HepG2 (cell line): ENCODE data around the gene KLB. TPM values are rescaled to one million over a fixed set of nuclear protein-coding genes. Genes with fewer than 3 reads are reported as not detected.

Experiments used
- AKAP8 ChIP-seq: sonication (generic); formaldehyde crosslinking; IDR thresholded peaks from 2 replicates; pipeline ENCODE4 v1.5.1; 2020; ENCODE audit warnings: mild to moderate bottlenecking, missing genetic modification reagents
- BRCA1 ChIP-seq: sonication (generic); formaldehyde crosslinking; IDR thresholded peaks from 2 replicates; pipeline ENCODE4 v1.4.0; 2020; ENCODE audit warnings: missing genetic modification reagents
- DR1 ChIP-seq: sonication (generic); formaldehyde crosslinking; IDR thresholded peaks from 2 replicates; pipeline ENCODE4 v1.8.0; 2021; ENCODE audit warnings: mild to moderate bottlenecking, missing genetic modification reagents, inconsistent platforms
- KDM5B ChIP-seq: sonication (generic); formaldehyde crosslinking; IDR thresholded peaks from 2 replicates; pipeline ENCODE4 v1.4.0; 2020; ENCODE audit warnings: missing genetic modification reagents, mild to moderate bottlenecking, borderline replicate concordance
- KLF9 ChIP-seq: IDR thresholded peaks from 2 replicates; pipeline ENCODE4 v1.6.1; 2016; ENCODE audit warnings: low read depth
- MATR3 ChIP-seq: sonication (generic); formaldehyde crosslinking; IDR thresholded peaks from 2 replicates; pipeline ENCODE4 v1.4.0; 2020; ENCODE audit warnings: missing genetic modification reagents
- PHB2 ChIP-seq: fragments of 450-650 bp; IDR thresholded peaks from 2 replicates; pipeline ENCODE4 v1.6.1; 2018; ENCODE audit not compliant: partially characterized antibody
- TBP ChIP-seq: sonication (generic); formaldehyde crosslinking; IDR thresholded peaks from 2 replicates; pipeline ENCODE4 v1.5.0; 2020; ENCODE audit warnings: missing genetic modification reagents
- ZNF10 ChIP-seq: sonication (generic); formaldehyde crosslinking; IDR thresholded peaks from 2 replicates; pipeline ENCODE4 v1.4.0; 2020; ENCODE audit warnings: mild to moderate bottlenecking, low read depth, missing genetic modification reagents, borderline replicate concordance
- ZNF17 ChIP-seq: sonication (generic); formaldehyde crosslinking; IDR thresholded peaks from 2 replicates; pipeline ENCODE4 v1.5.0; 2020; ENCODE audit warnings: mild to moderate bottlenecking, missing genetic modification reagents
- ZNF235 ChIP-seq: sonication (generic); formaldehyde crosslinking; IDR thresholded peaks from 2 replicates; pipeline ENCODE4 v1.8.1; 2023; ENCODE audit warnings: mild to moderate bottlenecking, missing genetic modification reagents, borderline replicate concordance
- ZNF3 ChIP-seq: IDR thresholded peaks from 2 replicates; pipeline ENCODE4 v1.7.0; 2017; ENCODE audit warnings: inconsistent platforms
- ZNF441 ChIP-seq: sonication (generic); formaldehyde crosslinking; IDR thresholded peaks from 2 replicates; pipeline ENCODE4 v1.7.0; 2021; ENCODE audit warnings: missing genetic modification reagents, borderline replicate concordance
- ZNF652 ChIP-seq: IDR thresholded peaks from 2 replicates; pipeline ENCODE4 v1.6.1; 2016; ENCODE audit warnings: low read depth, borderline replicate concordance
- polyA plus RNA-seq, 8 experiments: library from polyadenylated mRNA; depleted of rRNA in 3 of 8; stranded (reverse) in 7 of 8; unstranded in 1 of 8; fragments of >200 nt; fragmentation: Illumina TruSeq in 4 of 8; extraction: Trizol in 4 of 8; gene quantifications; 2 replicates each; pipeline versions ENCODE4 v1.2.1 to v1.2.3, GENCODE V29; 2011 to 2016; ENCODE audit warnings: low read depth in 4 of 8, missing spikeins in 1 of 8, mixed read lengths in 1 of 8; ENCODE audit not compliant: insufficient read depth in 1 of 8
- total RNA-seq, 5 experiments: library from RNA; depleted of rRNA; stranded (reverse); fragments of >200 nt; fragmentation: Illumina TruSeq; extraction: Trizol; gene quantifications; 2 replicates each; pipeline ENCODE4 v1.2.3, GENCODE V29; 2016; ENCODE audit warnings: low read depth in 1 of 5
- TF ChIP-seq, protein P1 (sequence below): sonication (generic); formaldehyde crosslinking; IDR thresholded peaks from 2 replicates; pipeline ENCODE4 v1.4.0; 2020; ENCODE audit warnings: mild to moderate bottlenecking, missing genetic modification reagents
- TF ChIP-seq, protein P2 (sequence below): IDR thresholded peaks from 2 replicates; pipeline ENCODE4 v1.6.1; 2012; ENCODE audit warnings: low read depth, low read length, improper control_type of control experiment
- TF ChIP-seq, protein P3 (sequence below): sonication (generic); formaldehyde crosslinking; IDR thresholded peaks from 2 replicates; pipeline ENCODE4 v1.4.0; 2020; ENCODE audit warnings: missing genetic modification reagents, mild to moderate bottlenecking, borderline replicate concordance
- TF ChIP-seq, protein P4 (sequence below): sonication (generic); formaldehyde crosslinking; conservative IDR thresholded peaks from 2 replicates; pipeline ENCODE4 v1.5.0; 2020; ENCODE audit warnings: missing genetic modification reagents
- TF ChIP-seq, protein P5 (sequence below): sonication (generic); formaldehyde crosslinking; IDR thresholded peaks from 2 replicates; pipeline ENCODE4 v1.4.0; 2020; ENCODE audit warnings: mild to moderate bottlenecking, low read depth, missing genetic modification reagents
- TF ChIP-seq, protein P6 (sequence below): fragments of 450-650 bp; IDR thresholded peaks from 2 replicates; pipeline ENCODE4 v1.6.1; 2016
- TF ChIP-seq, protein P7 (sequence below): IDR thresholded peaks from 2 replicates; pipeline ENCODE4 v1.6.1; 2016; ENCODE audit warnings: missing genetic modification reagents, missing compliant biosample characterization

The KLB gene
- total and polyA plus RNA-seq, 2 of the 13 experiments (the other 11 are each of a cell fraction or from before 2014, with no cell fraction given), result 25.3 to 82.0 TPM

DNA sequence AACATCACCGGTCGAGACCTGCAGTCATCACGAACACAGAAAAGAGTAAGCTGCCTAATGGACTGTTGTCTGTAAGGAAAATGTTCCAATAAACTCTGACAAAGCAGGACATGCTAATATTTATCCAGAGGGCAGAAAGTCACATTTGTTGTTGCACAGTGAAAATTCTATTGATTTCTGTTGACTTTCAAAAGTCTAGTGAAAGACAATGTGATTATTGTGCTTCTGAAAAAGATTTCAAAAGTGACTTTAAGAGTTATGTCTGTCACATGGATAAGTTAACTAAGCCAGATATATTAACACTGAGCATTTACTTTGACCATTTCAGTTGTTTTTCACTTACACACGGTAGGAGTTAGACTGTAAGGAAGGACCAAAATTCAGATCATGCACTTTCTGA lies 31.3 kb upstream of the KLB start (continued):
- TF ChIP-seq, protein P1, sequence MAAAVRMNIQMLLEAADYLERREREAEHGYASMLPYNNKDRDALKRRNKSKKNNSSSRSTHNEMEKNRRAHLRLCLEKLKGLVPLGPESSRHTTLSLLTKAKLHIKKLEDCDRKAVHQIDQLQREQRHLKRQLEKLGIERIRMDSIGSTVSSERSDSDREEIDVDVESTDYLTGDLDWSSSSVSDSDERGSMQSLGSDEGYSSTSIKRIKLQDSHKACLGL (CRISPR knock-in tag), result no peak
- TF ChIP-seq ZNF235 (CRISPR knock-in tag) (no peak), KDM5B (CRISPR knock-in tag) (no peak), ZNF17 (CRISPR knock-in tag) (no peak), AKAP8 (CRISPR knock-in tag) (no peak), PHB2 (no peak), TBP (CRISPR knock-in tag) (no peak), BRCA1 (no peak), ZNF3 (CRISPR knock-in tag) (no peak), KLF9 (CRISPR knock-in tag) (no peak), MATR3 (CRISPR knock-in tag) (no peak), ZNF10 (no peak), ZNF441 (CRISPR knock-in tag) (no peak), ZNF652 (no peak), DR1 (CRISPR knock-in tag) (no peak)
- TF ChIP-seq, protein P2, sequence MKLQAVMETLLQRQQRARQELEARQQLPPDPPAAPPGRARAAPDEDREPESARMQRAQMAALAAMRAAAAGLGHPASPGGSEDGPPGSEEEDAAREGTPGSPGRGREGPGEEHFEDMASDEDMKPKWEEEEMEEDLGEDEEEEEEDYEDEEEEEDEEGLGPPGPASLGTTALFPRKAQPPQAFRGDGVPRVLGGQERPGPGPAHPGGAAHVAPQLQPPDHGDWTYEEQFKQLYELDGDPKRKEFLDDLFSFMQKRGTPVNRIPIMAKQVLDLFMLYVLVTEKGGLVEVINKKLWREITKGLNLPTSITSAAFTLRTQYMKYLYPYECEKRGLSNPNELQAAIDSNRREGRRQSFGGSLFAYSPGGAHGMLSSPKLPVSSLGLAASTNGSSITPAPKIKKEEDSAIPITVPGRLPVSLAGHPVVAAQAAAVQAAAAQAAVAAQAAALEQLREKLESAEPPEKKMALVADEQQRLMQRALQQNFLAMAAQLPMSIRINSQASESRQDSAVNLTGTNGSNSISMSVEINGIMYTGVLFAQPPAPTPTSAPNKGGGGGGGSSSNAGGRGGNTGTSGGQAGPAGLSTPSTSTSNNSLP, result peak; percentile 77
- TF ChIP-seq, protein P3, sequence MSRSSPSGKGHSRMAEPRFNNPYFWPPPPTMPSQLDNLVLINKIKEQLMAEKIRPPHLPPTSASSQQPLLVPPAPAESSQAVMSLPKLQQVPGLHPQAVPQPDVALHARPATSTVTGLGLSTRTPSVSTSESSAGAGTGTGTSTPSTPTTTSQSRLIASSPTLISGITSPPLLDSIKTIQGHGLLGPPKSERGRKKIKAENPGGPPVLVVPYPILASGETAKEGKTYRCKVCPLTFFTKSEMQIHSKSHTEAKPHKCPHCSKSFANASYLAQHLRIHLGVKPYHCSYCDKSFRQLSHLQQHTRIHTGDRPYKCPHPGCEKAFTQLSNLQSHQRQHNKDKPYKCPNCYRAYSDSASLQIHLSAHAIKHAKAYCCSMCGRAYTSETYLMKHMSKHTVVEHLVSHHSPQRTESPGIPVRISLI (CRISPR knock-in tag), result no peak
- TF ChIP-seq, protein P4, sequence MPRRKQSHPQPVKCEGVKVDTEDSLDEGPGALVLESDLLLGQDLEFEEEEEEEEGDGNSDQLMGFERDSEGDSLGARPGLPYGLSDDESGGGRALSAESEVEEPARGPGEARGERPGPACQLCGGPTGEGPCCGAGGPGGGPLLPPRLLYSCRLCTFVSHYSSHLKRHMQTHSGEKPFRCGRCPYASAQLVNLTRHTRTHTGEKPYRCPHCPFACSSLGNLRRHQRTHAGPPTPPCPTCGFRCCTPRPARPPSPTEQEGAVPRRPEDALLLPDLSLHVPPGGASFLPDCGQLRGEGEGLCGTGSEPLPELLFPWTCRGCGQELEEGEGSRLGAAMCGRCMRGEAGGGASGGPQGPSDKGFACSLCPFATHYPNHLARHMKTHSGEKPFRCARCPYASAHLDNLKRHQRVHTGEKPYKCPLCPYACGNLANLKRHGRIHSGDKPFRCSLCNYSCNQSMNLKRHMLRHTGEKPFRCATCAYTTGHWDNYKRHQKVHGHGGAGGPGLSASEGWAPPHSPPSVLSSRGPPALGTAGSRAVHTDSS, result no peak
- TF ChIP-seq, protein P5, sequence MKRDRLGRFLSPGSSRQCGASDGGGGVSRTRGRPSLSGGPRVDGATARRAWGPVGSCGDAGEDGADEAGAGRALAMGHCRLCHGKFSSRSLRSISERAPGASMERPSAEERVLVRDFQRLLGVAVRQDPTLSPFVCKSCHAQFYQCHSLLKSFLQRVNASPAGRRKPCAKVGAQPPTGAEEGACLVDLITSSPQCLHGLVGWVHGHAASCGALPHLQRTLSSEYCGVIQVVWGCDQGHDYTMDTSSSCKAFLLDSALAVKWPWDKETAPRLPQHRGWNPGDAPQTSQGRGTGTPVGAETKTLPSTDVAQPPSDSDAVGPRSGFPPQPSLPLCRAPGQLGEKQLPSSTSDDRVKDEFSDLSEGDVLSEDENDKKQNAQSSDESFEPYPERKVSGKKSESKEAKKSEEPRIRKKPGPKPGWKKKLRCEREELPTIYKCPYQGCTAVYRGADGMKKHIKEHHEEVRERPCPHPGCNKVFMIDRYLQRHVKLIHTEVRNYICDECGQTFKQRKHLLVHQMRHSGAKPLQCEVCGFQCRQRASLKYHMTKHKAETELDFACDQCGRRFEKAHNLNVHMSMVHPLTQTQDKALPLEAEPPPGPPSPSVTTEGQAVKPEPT (CRISPR knock-in tag), result no peak
- TF ChIP-seq, protein P6, sequence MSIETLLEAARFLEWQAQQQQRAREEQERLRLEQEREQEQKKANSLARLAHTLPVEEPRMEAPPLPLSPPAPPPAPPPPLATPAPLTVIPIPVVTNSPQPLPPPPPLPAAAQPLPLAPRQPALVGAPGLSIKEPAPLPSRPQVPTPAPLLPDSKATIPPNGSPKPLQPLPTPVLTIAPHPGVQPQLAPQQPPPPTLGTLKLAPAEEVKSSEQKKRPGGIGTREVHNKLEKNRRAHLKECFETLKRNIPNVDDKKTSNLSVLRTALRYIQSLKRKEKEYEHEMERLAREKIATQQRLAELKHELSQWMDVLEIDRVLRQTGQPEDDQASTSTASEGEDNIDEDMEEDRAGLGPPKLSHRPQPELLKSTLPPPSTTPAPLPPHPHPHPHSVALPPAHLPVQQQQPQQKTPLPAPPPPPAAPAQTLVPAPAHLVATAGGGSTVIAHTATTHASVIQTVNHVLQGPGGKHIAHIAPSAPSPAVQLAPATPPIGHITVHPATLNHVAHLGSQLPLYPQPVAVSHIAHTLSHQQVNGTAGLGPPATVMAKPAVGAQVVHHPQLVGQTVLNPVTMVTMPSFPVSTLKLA, result no peak
- TF ChIP-seq, protein P7, sequence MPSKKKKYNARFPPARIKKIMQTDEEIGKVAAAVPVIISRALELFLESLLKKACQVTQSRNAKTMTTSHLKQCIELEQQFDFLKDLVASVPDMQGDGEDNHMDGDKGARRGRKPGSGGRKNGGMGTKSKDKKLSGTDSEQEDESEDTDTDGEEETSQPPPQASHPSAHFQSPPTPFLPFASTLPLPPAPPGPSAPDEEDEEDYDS (CRISPR knock-in tag), result no peak; the same call in none of the 2 replicates
